Fibroblast of upper back skin (primary cell): Measurements from ENCODE around the gene RDH16.
A peak's percentile ranks its signal among the peaks of the same experiment; 100 is the strongest.

Experiments used
- DNase-seq: peaks from one replicate; pipeline ENCODE4 v3.0.0-alpha.2; 2013

The RDH16 gene

DNA sequence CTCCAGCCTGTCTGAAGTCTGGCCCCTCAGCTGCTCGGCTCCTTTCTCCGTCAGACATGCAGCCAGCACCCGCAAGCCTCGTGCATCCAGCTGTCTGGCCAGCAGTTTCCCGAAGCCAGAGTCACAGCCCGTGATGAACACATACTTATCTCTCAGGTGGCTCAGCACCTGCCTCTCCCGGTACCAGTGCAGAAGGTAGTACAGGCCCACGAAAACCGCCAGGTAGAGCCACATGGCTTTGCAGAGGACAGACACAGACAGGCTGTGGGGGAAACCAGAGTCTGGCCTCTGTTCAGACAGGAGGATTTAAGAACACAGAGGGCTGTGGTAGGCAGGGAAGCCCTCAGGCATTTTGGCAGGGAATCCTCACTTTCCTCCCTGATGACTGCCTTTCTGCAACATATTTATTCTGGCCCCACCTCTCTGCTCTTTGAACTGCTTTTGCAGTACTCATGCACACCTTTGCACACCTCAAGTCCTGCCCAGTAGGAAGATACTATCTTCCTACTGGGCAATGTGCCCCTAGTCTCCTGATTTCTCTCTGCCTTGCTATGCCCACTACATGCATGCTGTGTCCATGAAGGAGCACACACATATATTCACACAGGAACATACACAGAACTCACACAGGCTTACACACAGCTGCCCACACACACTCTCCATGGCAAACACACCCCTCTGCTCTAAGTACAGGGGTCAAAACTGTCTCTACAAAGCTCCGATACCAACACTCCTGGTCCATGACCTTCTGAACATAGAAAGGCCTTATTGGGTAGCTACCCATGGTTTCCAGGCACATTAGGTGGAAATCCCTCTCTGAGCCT, at the start of gene RDH16:
Gene RDH16, minus strand, starts transcription at position 380 of the 824 bp plus-strand sequence. Its CDS starts 146 bp downstream, at position 234.
- no peak for DNase-seq

DNA sequence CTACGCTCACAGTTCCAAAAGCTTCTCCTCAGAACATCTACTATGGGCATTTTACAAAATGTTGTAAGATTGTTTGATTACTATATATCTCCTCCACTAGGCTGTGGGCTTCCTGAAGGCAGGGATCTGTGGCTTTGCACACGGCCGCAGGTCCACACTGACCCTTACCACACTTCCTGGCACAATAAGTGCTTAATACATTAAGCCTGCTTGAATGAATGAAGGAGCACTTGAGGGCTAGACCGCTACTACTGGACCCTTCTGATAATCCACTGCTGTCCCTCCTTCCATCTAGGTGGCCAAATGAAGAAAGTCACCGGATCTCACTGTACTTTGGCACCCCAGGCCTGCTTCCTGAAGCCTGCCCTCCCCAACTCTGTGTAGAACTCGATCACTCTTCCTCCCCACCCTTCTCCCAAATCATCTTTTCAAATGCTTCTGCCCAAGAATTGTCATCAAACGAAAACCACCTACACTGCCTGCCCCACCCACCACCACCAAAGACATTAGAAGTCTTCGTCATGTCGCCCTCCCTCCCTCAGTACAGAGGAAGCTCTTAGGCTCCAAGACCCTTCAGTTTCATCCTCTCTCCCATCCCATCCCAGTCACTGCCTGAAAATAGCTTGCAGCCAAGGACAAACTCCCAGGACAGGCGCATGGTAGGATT, 49.5 kb upstream of the RDH16 start:
- DNase-seq, result no peak

- DNase-seq, result peak; percentile 54
These were observed 48.8 kb upstream of the RDH16 start, which contains the start of gene ZBTB39 for GRCh38 chr12:57005980-57006808. ZBTB39 (minus strand) TSS chr12:57006546; CDS start chr12:57004917, 1,629 bp downstream.

DNA sequence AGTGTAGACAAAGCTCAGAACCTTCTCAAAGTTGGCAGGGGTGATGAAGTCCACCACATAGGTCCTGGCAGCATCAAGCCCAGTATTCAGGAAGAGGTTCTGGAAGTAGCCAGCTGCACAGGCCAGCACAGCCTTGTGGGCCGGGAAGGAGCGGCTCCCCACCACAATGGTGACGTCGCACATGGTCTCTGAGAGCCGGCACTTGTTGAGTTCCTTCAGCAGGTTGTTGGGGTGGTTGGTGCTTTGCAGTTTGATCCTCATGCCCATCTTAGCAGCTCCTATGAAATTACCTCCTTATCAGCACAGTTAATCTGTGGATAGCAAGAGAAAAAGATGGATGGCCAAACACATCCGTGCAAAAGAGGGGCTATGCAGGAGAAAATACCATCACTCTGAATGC, 47.2 kb upstream of the RDH16 start:
- no peak for DNase-seq

- no peak for DNase-seq
These were observed 46.0 kb upstream of the RDH16 start for GRCh38 chr12:57003395-57003794.

- DNase-seq, result peak; percentile 47
These were observed 44.1 kb upstream of the RDH16 start for GRCh38 chr12:57001448-57001906.

GRCh38 chr12:57000393-57000792, 43.0 kb upstream of the RDH16 start:
- no peak for DNase-seq

GRCh38 chr12:56999456-56999855, 42.0 kb upstream of the RDH16 start:
- no peak for DNase-seq

DNA sequence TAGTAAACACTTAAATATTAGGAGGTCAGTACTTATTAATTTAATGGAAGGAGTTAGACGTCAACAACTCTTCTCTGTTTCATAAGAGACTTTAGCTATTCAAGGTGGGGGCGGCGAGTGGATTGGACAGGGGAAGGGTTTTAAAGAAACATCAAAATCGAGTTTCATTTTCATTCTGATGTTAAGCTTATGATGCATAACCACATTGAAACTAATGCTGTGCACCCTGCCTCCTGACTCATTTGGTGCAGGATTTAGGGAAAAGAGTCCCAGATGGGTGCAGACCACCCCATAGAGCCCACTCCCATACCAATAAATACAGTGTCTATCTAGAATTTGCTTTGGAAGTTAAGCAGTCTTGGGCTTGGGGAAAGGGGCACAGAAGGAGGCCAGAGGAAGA, 41.6 kb upstream of the RDH16 start:
- DNase-seq, result no peak

DNA sequence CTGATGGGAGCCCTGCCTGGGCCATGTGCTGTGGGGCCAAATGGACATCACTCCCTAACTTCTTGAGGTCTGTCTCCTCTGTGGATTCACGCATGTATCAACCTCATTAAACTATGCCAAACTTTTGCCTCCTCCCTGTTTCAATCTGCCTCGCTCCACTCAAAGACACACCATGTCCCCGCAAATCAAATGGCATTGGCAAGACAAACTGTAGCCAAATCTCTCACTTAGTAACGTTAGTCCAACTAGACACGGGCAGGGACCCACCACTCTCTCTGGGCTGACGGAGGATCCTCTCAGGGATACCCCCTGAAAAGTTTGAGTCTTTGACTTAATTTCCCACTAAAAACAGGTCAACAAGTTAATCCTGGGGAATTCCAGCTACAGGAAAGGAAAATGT, 40.9 kb upstream of the RDH16 start:
- no peak for DNase-seq

DNA sequence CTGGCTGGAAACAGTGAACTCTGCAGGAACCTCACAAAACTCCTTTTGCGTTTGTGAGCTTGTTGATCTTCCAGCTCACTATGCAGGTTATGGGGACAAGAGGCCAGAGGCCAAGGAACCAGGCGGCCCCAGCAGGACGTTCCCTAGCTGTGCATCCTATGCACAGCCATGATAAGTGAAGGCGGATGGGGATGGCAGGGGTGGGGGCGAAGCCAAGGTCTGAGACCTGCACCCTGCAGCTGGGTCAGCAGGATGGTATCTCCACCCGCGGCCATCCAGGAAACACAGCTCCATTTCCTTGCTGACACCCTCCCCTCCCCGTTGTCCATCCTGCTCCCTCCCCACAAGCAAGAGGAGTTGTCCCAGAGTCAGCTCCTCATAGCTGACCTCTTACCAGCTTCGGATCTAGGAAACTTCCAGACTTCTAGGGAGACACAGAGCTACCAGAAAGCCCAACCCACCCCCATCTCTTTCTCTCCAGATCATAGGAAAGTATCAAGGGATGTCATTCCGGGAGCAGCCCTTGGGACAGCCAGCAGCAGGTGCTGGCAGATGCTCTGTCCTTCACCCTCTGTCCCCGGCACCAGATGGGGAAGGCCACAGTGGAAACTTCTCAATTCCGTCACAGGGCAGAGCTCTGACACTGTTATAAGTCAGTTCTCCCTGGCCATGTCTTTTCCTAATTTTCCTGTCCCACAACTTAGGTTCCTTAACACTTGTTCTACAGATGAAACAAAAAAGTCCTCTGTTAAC, 39.6 kb upstream of the RDH16 start:
- DNase-seq, result no peak

DNA sequence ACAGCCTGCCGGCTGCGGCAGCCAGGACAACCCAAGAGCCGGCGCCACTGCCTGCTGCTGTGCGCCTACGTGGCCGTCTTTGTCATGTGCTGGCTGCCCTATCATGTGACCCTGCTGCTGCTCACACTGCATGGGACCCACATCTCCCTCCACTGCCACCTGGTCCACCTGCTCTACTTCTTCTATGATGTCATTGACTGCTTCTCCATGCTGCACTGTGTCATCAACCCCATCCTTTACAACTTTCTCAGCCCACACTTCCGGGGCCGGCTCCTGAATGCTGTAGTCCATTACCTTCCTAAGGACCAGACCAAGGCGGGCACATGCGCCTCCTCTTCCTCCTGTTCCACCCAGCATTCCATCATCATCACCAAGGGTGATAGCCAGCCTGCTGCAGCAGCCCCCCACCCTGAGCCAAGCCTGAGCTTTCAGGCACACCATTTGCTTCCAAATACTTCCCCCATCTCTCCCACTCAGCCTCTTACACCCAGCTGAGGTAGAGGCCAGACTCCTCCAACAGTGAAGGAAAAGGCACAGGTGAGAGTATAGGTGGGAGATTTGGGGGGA, 38.6 kb upstream of the RDH16 start:
- DNase-seq, result no peak

GRCh38 chr12:56995201-56995929, 38.0 kb upstream of the RDH16 start:
- DNase-seq, result no peak

- DNase-seq, result no peak
These were observed 36.9 kb upstream of the RDH16 start for GRCh38 chr12:56994231-56994746.

- no peak for DNase-seq
These were observed 35.9 kb upstream of the RDH16 start for GRCh38 chr12:56993346-56993745.

DNA sequence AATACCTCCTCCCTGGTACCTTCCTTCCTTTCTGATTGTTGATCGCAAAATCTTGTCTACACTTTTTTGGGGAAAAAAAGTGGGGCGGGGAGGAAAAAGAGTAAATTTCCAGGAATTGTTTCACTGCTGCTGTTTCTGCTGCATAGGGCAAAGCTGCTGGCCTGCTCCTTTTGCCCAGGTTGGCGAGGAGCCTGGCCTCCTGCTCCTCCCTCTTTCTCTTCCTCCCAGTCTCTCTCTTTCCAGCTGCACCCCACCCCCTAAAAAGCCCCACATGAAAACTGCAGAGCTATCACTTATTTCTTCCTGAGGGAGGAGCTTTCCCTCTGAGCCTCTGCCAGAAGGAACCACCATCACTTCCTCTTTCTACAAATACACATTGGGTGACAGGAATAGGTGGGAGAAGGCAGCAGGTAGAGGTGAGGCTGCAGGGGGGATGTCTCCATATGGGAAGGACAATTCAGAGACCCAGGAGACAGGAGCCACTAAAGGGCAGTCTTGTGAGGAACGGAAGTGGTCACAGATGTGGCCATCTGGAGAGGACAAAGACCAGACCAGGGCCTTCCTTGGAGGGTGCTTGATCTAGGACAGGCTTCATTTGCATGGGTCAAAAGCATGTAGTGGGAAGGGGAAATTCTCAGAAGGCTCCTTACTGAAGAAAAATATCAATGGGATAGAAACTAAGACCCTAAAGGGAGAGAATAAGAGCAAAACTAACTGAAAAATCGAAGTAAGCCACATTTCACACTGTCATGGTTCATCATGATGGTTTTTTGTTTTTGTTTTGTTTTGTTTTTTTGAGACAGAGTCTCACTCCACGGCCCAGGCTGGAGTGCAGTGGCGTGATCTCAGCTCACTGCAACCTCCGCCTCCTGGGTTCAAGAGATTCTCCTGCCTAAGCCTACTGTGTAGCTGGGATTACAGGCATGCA, 34.2 kb upstream of the RDH16 start:
- no peak for DNase-seq

DNA sequence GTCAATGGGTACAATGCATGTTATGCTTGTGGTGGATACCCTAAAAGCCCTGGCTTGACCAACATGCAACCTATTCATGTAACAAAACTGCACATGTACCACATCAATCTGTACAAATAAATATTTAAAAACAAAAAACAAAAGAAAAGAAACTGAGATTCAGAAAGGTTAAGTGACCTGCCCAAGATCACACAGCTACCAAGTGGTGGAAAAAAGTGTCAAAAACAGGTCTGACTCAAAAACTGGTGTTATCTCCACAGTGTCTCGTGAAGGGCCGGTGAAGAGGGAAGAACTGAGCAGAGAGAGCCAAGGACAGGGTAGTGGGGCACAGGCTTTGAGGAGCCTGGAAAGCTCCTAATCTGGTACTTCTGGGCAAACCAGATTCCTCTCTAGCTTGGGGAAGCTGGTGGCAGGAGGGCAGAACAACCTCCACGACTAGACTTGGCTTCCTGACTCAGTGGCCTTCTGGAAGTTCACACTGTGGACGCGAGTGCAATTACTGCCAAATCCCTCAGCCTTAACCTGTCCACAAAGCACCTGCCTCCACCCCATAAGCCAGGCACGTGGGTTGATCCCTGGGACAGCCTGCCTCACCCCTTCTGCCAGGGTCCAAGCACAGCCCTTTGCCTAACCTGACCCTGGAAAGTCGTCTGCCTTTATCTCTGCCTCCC, 33.4 kb upstream of the RDH16 start:
- DNase-seq, result no peak

DNA sequence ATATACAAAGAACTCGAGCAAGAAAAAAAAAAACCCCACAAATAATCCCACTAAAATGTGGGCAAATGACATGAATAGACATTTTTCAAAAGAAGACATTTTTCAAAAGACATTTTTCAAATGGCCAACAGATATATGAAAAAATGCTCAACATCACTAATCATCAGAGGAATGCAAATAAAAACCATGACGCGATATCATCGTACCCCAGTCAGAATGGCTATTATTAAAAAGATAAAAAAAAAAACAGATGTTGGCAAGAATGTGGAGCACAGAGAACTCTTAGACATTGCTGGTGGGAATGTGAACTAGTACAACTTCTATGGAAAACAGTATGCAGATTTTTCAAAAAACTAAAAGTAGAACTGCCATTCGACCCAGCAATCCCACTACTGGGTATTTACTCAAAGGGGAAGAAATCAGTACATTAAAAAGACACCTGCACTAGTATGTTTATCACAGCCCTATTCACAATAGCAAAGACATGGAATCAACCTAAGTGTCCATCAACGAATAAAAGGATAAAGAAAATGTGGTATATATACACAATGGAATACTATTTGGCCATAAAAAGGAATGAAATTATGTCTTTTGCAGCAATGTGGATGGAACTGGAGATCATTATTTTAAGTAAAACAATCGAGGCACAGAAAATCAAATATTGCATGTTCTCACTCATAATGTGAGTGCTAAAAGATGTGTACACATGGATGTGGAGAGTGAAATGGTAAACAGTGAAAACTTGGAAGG, 32.6 kb upstream of the RDH16 start:
- DNase-seq, result no peak
